PC-9 (cell line): Measurements from ENCODE around the gene RGS6. TPM values are rescaled to one million over a fixed set of nuclear protein-coding genes. Genes with fewer than 3 reads are reported as not detected.

Source experiments
- BruUV-seq: library from RNA; stranded (reverse); fragments of 400-500 nt; replicated peaks from 2 replicates; lab custom pipeline; 2021; lab: Mats Ljungman, UMichigan
- CTCF ChIA-PET: fragments of 300-600 bp; sonication (Branson Sonifier 250); formaldehyde crosslinking; loops from one replicate; lab custom pipeline; 2022; ENCODE audit warnings: antibody characterized with exemption; lab: Charles Lee
- POLR2A ChIA-PET: fragments of 300-600 bp; sonication (Branson Sonifier 250); formaldehyde crosslinking; loops from one replicate; lab custom pipeline; 2022; ENCODE audit warnings: antibody characterized with exemption; ENCODE audit not compliant: unreplicated experiment; lab: Charles Lee
- DNase-seq, 2 experiments: peaks; one replicate each; pipeline versions ENCODE4 v3.0.0 to v3.0.0-alpha.2; 2015 to 2022; ENCODE audit warnings: mixed read lengths in 1 of 2
- H2AFZ ChIP-seq: fragments of 200-600 bp; sonication (generic); 2 replicates; pipeline ENCODE4 v1.8.1; 2017; ENCODE audit warnings: antibody characterized with exemption
- H3F3A ChIP-seq: fragments of 200-600 bp; sonication (generic); 2 replicates; pipeline ENCODE4 v1.8.1; 2017; ENCODE audit warnings: antibody characterized with exemption, mild to moderate bottlenecking, low read depth; ENCODE audit not compliant: insufficient read depth
- H3K27ac ChIP-seq: fragments of 200-600 bp; sonication (generic); 2 replicates; pipeline ENCODE4 v1.6.1; 2016; ENCODE audit warnings: mixed run types
- H3K27me3 ChIP-seq: fragments of 200-600 bp; sonication (generic); 2 replicates; pipeline ENCODE4 v1.6.1; 2016; ENCODE audit warnings: low read depth, mixed run types; ENCODE audit not compliant: insufficient read depth
- H3K36me3 ChIP-seq: fragments of 200-600 bp; sonication (generic); 2 replicates; pipeline ENCODE4 v1.6.1; 2016; ENCODE audit warnings: low read depth, mixed run types
- H3K4me1 ChIP-seq: fragments of 200-600 bp; sonication (generic); replicated peaks from 2 replicates; pipeline ENCODE4 v1.6.1; 2016; ENCODE audit warnings: mixed run types; ENCODE audit not compliant: insufficient read depth
- H3K4me2 ChIP-seq: fragments of 200-600 bp; sonication (generic); 2 replicates; pipeline ENCODE4 v1.6.1; 2017; ENCODE audit warnings: mixed run types
- H3K4me3 ChIP-seq: fragments of 200-600 bp; sonication (generic); 2 replicates; pipeline ENCODE4 v1.6.1; 2016; ENCODE audit warnings: mixed run types
- H3K79me2 ChIP-seq: fragments of 200-600 bp; sonication (generic); 2 replicates; pipeline ENCODE4 v1.6.1; 2017; ENCODE audit warnings: low read depth, mixed run types
- H3K9me2 ChIP-seq: fragments of 200-600 bp; sonication (generic); 2 replicates; pipeline ENCODE4 v1.8.1; 2017; ENCODE audit warnings: mild to moderate bottlenecking; ENCODE audit not compliant: insufficient read depth
- H3K9me3 ChIP-seq: fragments of 200-600 bp; sonication (generic); 2 replicates; pipeline ENCODE4 v1.8.1; 2016; ENCODE audit warnings: low read depth; ENCODE audit not compliant: insufficient read depth
- H4K20me1 ChIP-seq: fragments of 200-600 bp; sonication (generic); 2 replicates; pipeline ENCODE4 v1.8.1; 2017; ENCODE audit not compliant: insufficient read depth
- EZH2 ChIP-seq: fragments of 200-600 bp; sonication (generic); IDR thresholded peaks from 2 replicates; pipeline ENCODE4 v1.8.0; 2017; ENCODE audit warnings: antibody characterized with exemption, low read depth
- intact Hi-C: fragments of 100-400 bp; cut with micrococcal nuclease; formaldehyde crosslinking; loops from one replicate; pipeline ENCODE4 v1.10.0; 2022; ENCODE audit not compliant: unreplicated experiment
- total RNA-seq: library from RNA; stranded (reverse); gene quantifications from 2 replicates; pipeline ENCODE4 v1.2.3, GENCODE V29; 2021
- TF ChIP-seq, protein P1 (sequence below): fragments of 200-600 bp; sonication (generic); conservative IDR thresholded peaks from 2 replicates; pipeline ENCODE4 v1.6.1; 2017; ENCODE audit warnings: mixed run types, antibody characterized with exemption, mild to moderate bottlenecking, moderate library complexity

Gene RGS6
- total RNA-seq, 1 experiment from 2014 or later: not detected

DNA sequence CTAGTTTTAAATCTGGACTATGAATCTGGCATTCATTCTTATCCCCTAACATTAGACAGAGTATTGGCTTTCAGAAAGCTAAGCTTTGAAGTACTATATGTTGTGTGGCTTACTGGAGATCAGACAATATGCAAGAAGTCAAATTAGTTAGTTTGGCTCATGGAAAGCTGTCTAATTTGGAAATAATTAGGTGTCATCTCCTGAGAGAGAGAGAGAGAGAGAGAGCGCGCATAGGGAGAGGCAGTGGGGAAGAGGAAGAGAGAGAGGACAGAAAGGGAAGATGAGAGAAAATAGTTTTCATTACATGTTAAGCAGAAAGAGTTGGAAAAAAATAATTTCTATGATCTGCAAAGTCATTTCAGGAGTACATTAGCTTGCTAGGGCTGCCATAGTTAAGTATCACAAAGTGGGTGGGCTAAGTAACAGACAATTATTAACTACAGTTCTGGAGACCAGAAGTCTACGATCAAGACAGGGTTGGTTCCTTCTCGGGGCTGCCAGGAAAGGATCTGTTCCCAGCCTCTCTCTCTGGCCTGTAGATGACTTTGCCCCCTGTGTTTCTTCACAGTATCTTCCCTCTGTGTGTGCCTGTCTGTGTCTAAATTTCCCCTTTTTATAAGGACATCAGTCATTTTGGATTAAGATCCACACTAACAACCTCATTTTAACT, 404.2 kb downstream of the RGS6 start:
- no peaks in the 10 kb centered on the region for H3K79me2 ChIP-seq
- no peaks in the 10 kb centered on the region for H3K9me2 ChIP-seq
- ChIA-PET CTCF (no interaction called here), POLR2A (no interaction called here)
- H3K4me2 ChIP-seq: no peak overlapping the region
- no peak overlapping the region for H3K4me3 ChIP-seq
- H3F3A ChIP-seq: no peaks in the 10 kb centered on the region
- H3K9me3 ChIP-seq: no peaks in the 10 kb centered on the region
- H3K36me3 ChIP-seq: no peaks in the 10 kb centered on the region
- H2AFZ ChIP-seq: no peak overlapping the region
- DNase-seq: no peak
- H4K20me1 ChIP-seq: no peaks in the 10 kb centered on the region
- H3K27me3 ChIP-seq: peaks cover 34% of the 10 kb centered on the region
- intact Hi-C loops: no loop called here
- TF ChIP-seq EZH2: no peak
- TF ChIP-seq, protein P1, sequence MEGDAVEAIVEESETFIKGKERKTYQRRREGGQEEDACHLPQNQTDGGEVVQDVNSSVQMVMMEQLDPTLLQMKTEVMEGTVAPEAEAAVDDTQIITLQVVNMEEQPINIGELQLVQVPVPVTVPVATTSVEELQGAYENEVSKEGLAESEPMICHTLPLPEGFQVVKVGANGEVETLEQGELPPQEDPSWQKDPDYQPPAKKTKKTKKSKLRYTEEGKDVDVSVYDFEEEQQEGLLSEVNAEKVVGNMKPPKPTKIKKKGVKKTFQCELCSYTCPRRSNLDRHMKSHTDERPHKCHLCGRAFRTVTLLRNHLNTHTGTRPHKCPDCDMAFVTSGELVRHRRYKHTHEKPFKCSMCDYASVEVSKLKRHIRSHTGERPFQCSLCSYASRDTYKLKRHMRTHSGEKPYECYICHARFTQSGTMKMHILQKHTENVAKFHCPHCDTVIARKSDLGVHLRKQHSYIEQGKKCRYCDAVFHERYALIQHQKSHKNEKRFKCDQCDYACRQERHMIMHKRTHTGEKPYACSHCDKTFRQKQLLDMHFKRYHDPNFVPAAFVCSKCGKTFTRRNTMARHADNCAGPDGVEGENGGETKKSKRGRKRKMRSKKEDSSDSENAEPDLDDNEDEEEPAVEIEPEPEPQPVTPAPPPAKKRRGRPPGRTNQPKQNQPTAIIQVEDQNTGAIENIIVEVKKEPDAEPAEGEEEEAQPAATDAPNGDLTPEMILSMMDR: no peak
- no TSS peak for BruUV-seq
- no peaks in the 10 kb centered on the region for H3K4me1 ChIP-seq
- no peak overlapping the region for H3K27ac ChIP-seq

- no peaks in the 10 kb centered on the region for H3K4me1 ChIP-seq
- no peak overlapping the region for H3K4me3 ChIP-seq
- H3K9me2 ChIP-seq: no peaks in the 10 kb centered on the region
- ChIA-PET POLR2A (no interaction called here), CTCF (no interaction called here)
- intact Hi-C loops: no loop called here
- no peaks in the 10 kb centered on the region for H3F3A ChIP-seq
- no peaks in the 10 kb centered on the region for H4K20me1 ChIP-seq
- no TSS peak for BruUV-seq
- H2AFZ ChIP-seq: no peak overlapping the region
- H3K27ac ChIP-seq: no peak overlapping the region
- no peak for DNase-seq
- no peak overlapping the region for H3K4me2 ChIP-seq
- TF ChIP-seq, protein P1: no peak
- TF ChIP-seq EZH2: no peak
- peaks cover 6% of the 10 kb centered on the region; the same call in 1 of the 2 replicates for H3K27me3 ChIP-seq
- no peaks in the 10 kb centered on the region for H3K9me3 ChIP-seq
- no peaks in the 10 kb centered on the region for H3K79me2 ChIP-seq
- no peaks in the 10 kb centered on the region for H3K36me3 ChIP-seq
Observed at GRCh38 chr14:72341237-72341636, 409.0 kb downstream of the RGS6 start.

DNA sequence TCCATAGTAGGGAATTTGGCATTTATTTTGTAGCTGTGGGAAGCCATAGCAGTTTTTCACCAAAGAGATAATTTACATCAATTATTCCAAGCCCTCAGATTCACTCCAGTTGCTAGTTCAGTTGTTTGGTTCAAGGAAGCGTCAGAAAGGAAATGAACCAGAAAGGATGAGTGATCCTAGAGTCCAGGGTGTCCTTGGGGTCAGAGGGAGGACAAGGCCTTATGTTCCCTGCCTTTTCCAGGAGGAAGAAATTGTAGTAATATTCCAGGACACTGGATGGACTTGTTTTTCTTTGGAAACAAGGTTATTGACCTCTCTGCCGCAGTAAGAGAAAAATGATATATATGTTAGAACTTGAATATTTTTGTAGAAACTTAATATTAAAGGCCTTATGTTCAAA, 409.5 kb downstream of the RGS6 start:
- H3K4me3 ChIP-seq: no peak overlapping the region
- no peak overlapping the region for H2AFZ ChIP-seq
- no peaks in the 10 kb centered on the region for H3F3A ChIP-seq
- no TSS peak for BruUV-seq
- H3K9me3 ChIP-seq: no peaks in the 10 kb centered on the region
- CTCF ChIA-PET: no interaction called here
- TF ChIP-seq, protein P1: no peak
- TF ChIP-seq EZH2: no peak
- H4K20me1 ChIP-seq: no peaks in the 10 kb centered on the region
- no peaks in the 10 kb centered on the region for H3K4me1 ChIP-seq
- no peaks in the 10 kb centered on the region for H3K9me2 ChIP-seq
- no peak overlapping the region for H3K4me2 ChIP-seq
- H3K79me2 ChIP-seq: no peaks in the 10 kb centered on the region
- POLR2A ChIA-PET: no interaction called here
- DNase-seq: no peak
- 0 out of 2 replicates have a peak, but pooled peaks cover 2% of the 10 kb centered on the region for H3K27me3 ChIP-seq
- H3K36me3 ChIP-seq: no peaks in the 10 kb centered on the region
- intact Hi-C loops: no loop called here
- H3K27ac ChIP-seq: no peak overlapping the region
